ENCODE measurements around the gene SCN4A.
A peak's percentile ranks its signal among the peaks of the same experiment; 100 is the strongest.
"Not testable (repeated sequence)": the region's sequence is repeated elsewhere in the genome, so short reads cannot be mapped to it uniquely, and the experiment has no call there.

The SCN4A gene

GRCh38 chr17:63932721-63933120, 40.0 kb downstream of the SCN4A start:
- DNase-seq: no peak

GRCh38 chr17:63931981-63932561, 40.6 kb downstream of the SCN4A start, which contains the start of gene CD79B:
Gene CD79B, minus strand, starts transcription at chr17:63932331. Its CDS starts 70 bp downstream, at chr17:63932261.
- DNase-seq: no peak

- DNase-seq: peak; percentile 40
These were observed 41.7 kb downstream of the SCN4A start for GRCh38 chr17:63930951-63931575.

GRCh38 chr17:63929860-63930766, 42.6 kb downstream of the SCN4A start:
- no peak for DNase-seq

- DNase-seq: no peak
These were observed 43.6 kb downstream of the SCN4A start for GRCh38 chr17:63928966-63929695.

- no peak for DNase-seq
These were observed 44.5 kb downstream of the SCN4A start for GRCh38 chr17:63928172-63928666.

- DNase-seq: no peak
These were observed 45.1 kb downstream of the SCN4A start for GRCh38 chr17:63927464-63928171.

- DNase-seq: no peak
These were observed 46.6 kb downstream of the SCN4A start for GRCh38 chr17:63926164-63926563.

GRCh38 chr17:63925615-63926014, 47.1 kb downstream of the SCN4A start:
- DNase-seq: no peak

- not testable (repeated sequence) for DNase-seq
These were observed 50.3 kb downstream of the SCN4A start for GRCh38 chr17:63922402-63922801.

GRCh38 chr17:63920779-63921178, 51.9 kb downstream of the SCN4A start:
- not testable (repeated sequence) for DNase-seq

- DNase-seq: not testable (repeated sequence)
These were observed 52.7 kb downstream of the SCN4A start for GRCh38 chr17:63920050-63920449.

- peak; percentile 69 for DNase-seq
These were observed 53.4 kb downstream of the SCN4A start for GRCh38 chr17:63919311-63919723.

GRCh38 chr17:63918789-63919305, 53.9 kb downstream of the SCN4A start, which contains the start of gene GH1:
Gene GH1, minus strand, starts transcription at chr17:63918839. Its CDS starts 63 bp downstream, at chr17:63918776.
- not testable (repeated sequence) for DNase-seq

GRCh38 chr17:63918305-63918704, 54.4 kb downstream of the SCN4A start:
- no peak for DNase-seq

- DNase-seq: no peak
These were observed 55.1 kb downstream of the SCN4A start for GRCh38 chr17:63917646-63918045.

GRCh38 chr17:63917206-63917605, 55.5 kb downstream of the SCN4A start:
- DNase-seq: not testable (repeated sequence)

GRCh38 chr17:63916566-63917185, 56.0 kb downstream of the SCN4A start:
- no peak for DNase-seq

GRCh38 chr17:63915753-63916152, 57.0 kb downstream of the SCN4A start:
- not testable (repeated sequence) for DNase-seq

GRCh38 chr17:63914471-63914870, 58.2 kb downstream of the SCN4A start:
- DNase-seq: no peak

GRCh38 chr17:63911657-63912100, 61.0 kb downstream of the SCN4A start:
- DNase-seq: peak; percentile 62

All from activated T-cell treated with anti-CD3 and anti-CD28 coated beads for 4 hours (primary cell).